Measurements from ENCODE around the gene SUGP1.

DNA sequence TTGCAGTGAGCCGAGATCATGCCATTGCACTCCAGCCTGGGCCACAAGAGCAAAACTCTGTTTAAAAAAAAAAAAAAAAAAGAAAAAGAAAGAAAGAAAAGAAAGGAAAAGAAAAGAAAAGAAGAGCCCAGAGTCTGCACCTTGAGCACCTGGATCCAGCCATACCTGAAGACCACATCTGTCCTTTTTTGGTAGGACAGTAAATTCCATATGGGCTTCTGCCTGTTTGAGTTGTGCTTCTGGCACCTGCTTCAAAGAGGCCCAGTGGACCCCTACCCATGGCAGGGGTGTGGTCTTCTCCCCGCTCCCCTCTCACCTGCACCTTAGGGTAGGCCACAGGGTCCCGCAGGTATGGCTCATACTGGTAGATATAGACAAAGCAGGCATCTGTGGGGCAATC is 53.0 kb downstream of the SUGP1 start:
- no peak for TF ChIP-seq POLR2AphosphoS5 (IDR thresholded peaks at IDR 0.05; ENCODE audit: low read depth, low read length)
- TF ChIP-seq TAF1 (IDR thresholded peaks at IDR 0.05; ENCODE audit: borderline replicate concordance, insufficient read depth, low read length) = no peak
- TF ChIP-seq SIN3A (IDR thresholded peaks at IDR 0.05; ENCODE audit: borderline replicate concordance, insufficient read depth, low read length) = no peak
- TF ChIP-seq FOXP2 (optimal IDR thresholded peaks at IDR 0.05; ENCODE audit: borderline replicate concordance, extremely low read depth, extremely low read length, insufficient read depth) = no peak
